Measurements from ENCODE around the gene EXOC2. TPM values are rescaled to one million over a fixed set of nuclear protein-coding genes. Genes with fewer than 3 reads are reported as not detected.

EXOC2 gene
- total RNA-seq, 2 experiments from 2014 or later: 29.9 to 30.2 TPM

DNA sequence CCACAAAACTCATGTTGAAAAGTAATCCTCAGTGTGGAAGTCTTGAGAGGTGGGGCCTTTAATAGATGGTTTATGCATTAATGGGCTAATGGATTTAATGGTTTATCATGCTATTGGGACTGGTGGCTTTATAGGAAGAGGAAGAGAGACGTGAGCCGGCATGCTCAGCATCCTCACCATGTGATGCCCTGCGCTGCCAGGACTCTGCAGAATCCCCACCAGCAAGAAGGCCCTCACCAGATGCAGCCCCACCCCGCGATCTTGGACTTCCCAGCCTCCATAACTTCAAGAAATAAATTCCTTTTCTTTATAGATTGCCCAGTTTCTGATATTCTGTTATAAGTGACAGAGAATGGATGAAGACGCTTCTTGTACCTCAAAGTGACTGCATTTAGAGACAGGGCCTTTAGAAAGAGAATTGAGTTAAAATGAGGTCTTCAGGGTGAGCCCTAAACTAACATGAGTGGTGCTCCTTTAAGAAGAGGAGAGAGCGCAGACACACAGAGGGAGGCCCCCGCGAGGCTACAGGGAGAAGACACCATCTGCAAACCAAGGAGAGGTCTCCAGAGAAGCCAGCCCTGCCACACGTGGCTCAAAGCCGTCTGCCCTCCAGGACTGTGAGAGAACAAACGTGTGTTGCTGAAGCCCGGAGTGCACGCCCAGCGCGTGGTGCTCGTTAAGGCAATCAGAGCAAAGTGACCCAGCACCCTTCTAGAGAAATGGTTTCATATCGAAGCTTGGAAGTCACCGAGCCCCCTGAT lies 244.5 kb downstream of the EXOC2 start:
- POLR2A ChIA-PET: interaction anchor here (1.1 to 24.1 kb wide), 5 partner anchors 25 to 47 kb away, joined by 3 to 630 read pairs (median 6); partner anchors contain the start of gene IRF4
- Mint-ChIP-seq H3K27ac (peak overlapping the region; percentile 97), H3K4me3 (peak overlapping the region; percentile 68), H3K9me3 (peaks cover 4% of the 10 kb centered on the region), H3K36me3 (ENCODE audit: low read depth) (peaks cover 4% of the 10 kb centered on the region), H3K4me1 (ENCODE audit: low read depth) (peaks cover 48% of the 10 kb centered on the region), H3K27me3 (no peaks in the 10 kb centered on the region)
- DNase-seq: no peak
- no peak for ATAC-seq
- TF ChIP-seq, protein P1, sequence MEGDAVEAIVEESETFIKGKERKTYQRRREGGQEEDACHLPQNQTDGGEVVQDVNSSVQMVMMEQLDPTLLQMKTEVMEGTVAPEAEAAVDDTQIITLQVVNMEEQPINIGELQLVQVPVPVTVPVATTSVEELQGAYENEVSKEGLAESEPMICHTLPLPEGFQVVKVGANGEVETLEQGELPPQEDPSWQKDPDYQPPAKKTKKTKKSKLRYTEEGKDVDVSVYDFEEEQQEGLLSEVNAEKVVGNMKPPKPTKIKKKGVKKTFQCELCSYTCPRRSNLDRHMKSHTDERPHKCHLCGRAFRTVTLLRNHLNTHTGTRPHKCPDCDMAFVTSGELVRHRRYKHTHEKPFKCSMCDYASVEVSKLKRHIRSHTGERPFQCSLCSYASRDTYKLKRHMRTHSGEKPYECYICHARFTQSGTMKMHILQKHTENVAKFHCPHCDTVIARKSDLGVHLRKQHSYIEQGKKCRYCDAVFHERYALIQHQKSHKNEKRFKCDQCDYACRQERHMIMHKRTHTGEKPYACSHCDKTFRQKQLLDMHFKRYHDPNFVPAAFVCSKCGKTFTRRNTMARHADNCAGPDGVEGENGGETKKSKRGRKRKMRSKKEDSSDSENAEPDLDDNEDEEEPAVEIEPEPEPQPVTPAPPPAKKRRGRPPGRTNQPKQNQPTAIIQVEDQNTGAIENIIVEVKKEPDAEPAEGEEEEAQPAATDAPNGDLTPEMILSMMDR (IDR thresholded peaks at IDR 0.05): no peak
- CTCF ChIA-PET: no interaction called here
- intact Hi-C loops (cut with micrococcal nuclease): loop anchor here (5.0 kb wide), 2 partner anchors 46 to 156 kb away; partner anchors contain the start of gene DUSP22

DNA sequence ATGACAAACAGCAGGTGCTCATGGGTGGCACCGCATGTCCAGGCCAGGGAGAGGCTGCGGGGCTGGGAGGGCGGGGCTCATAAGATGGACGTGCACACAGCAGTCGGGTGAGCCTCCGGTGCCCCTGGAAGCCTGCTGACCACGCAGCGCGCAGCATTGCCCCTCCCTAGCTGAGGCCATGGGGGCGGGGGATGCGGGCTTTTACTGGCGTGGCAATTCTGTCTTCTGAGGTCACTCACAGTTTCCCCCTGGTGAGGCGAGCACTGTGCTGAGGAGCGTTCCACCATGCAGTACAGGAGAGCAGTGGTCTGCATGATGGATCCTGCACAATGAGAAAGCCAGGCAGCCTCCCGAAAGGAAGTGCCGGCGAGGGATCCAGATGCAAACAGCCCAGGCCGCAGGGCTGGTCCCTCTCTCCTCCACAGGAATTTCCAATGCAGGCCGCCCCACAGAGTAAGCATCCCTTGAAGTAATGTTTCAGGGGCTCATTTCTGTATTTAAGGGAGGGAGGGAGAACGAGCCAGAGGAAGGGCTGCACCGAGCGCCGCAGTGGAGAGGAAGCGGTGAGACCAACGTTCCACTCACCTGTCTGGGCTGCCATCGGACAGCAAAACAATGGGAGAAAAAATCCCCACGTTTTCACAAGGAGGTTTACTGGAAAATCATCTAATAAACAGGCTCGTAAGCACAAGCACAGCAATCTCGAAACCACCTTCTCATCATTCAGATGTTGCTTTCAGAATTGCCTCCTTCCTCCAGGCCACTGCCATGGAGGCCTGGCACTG lies 245.4 kb downstream of the EXOC2 start:
- Mint-ChIP-seq H3K36me3 (ENCODE audit: low read depth) (peaks cover 4% of the 10 kb centered on the region), H3K4me3 (peak overlapping the region; percentile 68), H3K9me3 (peaks cover 4% of the 10 kb centered on the region), H3K4me1 (ENCODE audit: low read depth) (peaks cover 48% of the 10 kb centered on the region), H3K27me3 (no peaks in the 10 kb centered on the region), H3K27ac (peak overlapping the region; percentile 97)
- intact Hi-C loops (cut with micrococcal nuclease): loop anchor here (2.0 to 5.0 kb wide), 3 partner anchors 45 to 155 kb away; partner anchors contain the start of gene DUSP22
- POLR2A ChIA-PET: interaction anchor here (0.9 to 24.1 kb wide), 15 partner anchors 12 to 258 kb away, joined by 3 to 630 read pairs (median 17); partner anchors contain the start of gene IRF4
- peak; percentile 19 for ATAC-seq
- CTCF ChIA-PET: interaction anchor here (1.0 to 3.5 kb wide), 4 partner anchors 13 to 52 kb away, joined by 3 to 25 read pairs (median 4); no protein-coding TSS in a partner anchor
- TF ChIP-seq, protein P1 (IDR thresholded peaks at IDR 0.05): no peak
- peak; percentile 66 for DNase-seq

DNA sequence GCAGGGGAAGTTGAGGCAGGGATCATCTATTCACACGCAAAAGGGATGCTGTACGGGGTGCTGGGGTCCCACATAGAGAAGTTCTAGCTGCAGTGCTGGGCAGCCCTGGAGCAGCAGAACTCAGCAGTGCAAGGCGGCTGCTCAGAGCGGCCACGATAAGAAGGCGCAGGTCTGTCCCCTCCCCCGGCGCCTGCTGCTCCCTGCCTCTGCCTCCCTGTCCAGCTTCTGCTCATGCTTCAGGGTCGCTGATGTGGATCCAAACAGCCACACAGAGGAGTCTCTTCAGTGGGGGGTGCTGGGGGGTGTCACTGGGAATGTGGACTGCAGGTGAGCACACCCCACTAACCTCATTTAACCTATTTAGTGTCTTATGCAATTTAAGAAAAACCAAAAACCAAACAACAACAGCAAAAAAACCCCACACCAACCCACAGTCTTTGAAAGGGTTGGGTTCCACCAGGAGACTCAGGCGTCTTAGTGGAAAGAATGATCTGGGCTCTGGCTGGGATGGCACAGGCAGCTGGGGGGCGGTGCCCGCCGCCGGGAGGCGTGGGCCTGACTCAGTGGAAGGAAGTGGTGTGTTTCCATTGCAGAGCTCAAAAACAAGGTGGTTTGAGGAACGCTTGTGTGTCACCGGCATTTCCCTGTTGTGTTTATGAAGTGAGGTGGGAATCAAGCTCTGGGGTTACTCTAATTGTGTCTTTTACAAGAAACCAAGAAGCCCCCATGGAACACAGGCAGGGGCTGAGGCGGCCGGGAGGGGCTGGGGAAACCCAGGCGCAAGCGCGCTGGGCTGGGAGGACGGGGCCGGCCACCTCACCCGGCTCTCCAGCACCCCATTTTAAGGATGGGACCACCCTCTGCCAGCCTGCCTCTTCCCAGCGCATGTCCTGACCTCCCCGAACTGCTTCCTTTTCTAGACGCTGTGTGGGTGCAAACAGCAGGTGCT lies 246.2 kb downstream of the EXOC2 start:
- POLR2A ChIA-PET: interaction anchor here (0.9 to 24.1 kb wide), 20 partner anchors 11 to 257 kb away, joined by 3 to 630 read pairs (median 6); partner anchors contain the start of gene IRF4
- H3K36me3 Mint-ChIP-seq (ENCODE audit: low read depth): peaks cover 4% of the 10 kb centered on the region
- no peaks in the 10 kb centered on the region for H3K27me3 Mint-ChIP-seq
- DNase-seq (peak; percentile 97), ATAC-seq (peak; percentile 78)
- TF ChIP-seq, protein P1 (IDR thresholded peaks at IDR 0.05): no peak
- intact Hi-C loops (cut with micrococcal nuclease): loop anchor here (2.0 to 5.0 kb wide), 3 partner anchors 44 to 154 kb away; partner anchors contain the start of gene DUSP22
- H3K27ac Mint-ChIP-seq: peak overlapping the region; percentile 97
- H3K4me1 Mint-ChIP-seq (ENCODE audit: low read depth): peaks cover 48% of the 10 kb centered on the region
- H3K9me3 Mint-ChIP-seq: peaks cover 4% of the 10 kb centered on the region
- H3K4me3 Mint-ChIP-seq: peak overlapping the region; percentile 68
- CTCF ChIA-PET: interaction anchor here (0.8 to 3.5 kb wide), 10 partner anchors 9 to 230 kb away, joined by 3 to 25 read pairs (median 3); no protein-coding TSS in a partner anchor

DNA sequence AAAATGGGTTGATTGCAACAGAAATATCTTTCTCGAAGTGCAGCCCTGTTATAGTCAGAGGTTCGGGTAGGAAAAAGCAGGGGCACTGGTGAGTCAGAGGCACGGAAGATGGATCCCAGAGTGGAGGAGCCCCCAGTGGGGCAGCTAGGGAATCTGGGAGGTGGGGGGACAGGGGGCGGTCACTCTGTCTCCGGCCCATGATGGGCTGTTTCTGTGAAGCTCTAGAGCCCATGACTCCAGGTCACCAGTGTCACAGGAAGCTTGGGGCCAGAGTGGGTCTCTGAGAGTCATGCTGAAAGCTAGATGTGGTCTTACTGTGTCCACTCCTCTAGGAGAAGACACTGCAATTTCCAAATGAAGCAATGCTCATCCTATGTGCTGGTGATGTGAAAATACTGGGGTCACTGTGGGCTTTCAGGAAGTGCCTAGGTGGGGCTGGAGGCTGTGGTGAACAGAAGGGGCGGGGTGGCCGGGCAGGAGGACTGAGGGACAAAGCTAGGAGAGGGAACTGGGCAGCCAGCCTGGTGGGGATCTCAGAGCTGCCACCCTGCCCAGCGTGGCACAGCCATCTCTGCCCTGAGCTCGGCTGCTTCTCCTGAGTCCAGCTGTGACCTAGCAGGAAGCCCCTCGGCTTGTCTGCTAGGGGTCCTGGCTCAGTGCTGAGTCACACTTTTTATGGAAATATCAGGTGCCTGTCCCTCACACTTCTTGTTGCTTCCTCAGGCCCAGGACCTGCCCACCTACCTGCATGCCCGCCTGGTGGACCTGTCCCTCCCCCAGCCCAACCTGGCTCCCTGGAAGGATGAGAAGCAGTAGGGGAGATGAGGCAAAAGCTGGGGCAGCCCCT lies 247.1 kb downstream of the EXOC2 start:
- peaks cover 4% of the 10 kb centered on the region for H3K36me3 Mint-ChIP-seq (ENCODE audit: low read depth)
- peak overlapping the region; percentile 68 for H3K4me3 Mint-ChIP-seq
- ChIA-PET POLR2A (interaction anchor here (0.6 to 24.1 kb wide), 22 partner anchors 9 to 291 kb away, joined by 3 to 630 read pairs (median 4); partner anchors contain the start of gene IRF4), CTCF (interaction anchor here (0.8 to 3.5 kb wide), 13 partner anchors 8 to 257 kb away, joined by 3 to 25 read pairs (median 4); no protein-coding TSS in a partner anchor)
- TF ChIP-seq, protein P1 (IDR thresholded peaks at IDR 0.05): no peak
- H3K27me3 Mint-ChIP-seq: no peaks in the 10 kb centered on the region
- peaks cover 48% of the 10 kb centered on the region for H3K4me1 Mint-ChIP-seq (ENCODE audit: low read depth)
- H3K9me3 Mint-ChIP-seq: peaks cover 4% of the 10 kb centered on the region
- intact Hi-C loops (cut with micrococcal nuclease): loop anchor here (2.0 to 5.0 kb wide), 3 partner anchors 43 to 153 kb away; partner anchors contain the start of gene DUSP22
- DNase-seq: no peak
- ATAC-seq: no peak
- peak overlapping the region; percentile 97 for H3K27ac Mint-ChIP-seq

All from activated CD8-positive, alpha-beta T cell treated with anti-CD3 and anti-CD28 coated beads for 36 hours (primary cell).